Calu3 (cell line): ENCODE measurements around the gene GPR39. TPM values are rescaled to one million over a fixed set of nuclear protein-coding genes. Genes with fewer than 3 reads are reported as not detected.

Experiments used
- BruUV-seq: library from RNA; stranded (reverse); fragments of 400-500 nt; replicated peaks from 2 replicates; lab custom pipeline; 2021; lab: Mats Ljungman, UMichigan
- CTCF ChIA-PET: fragments of 300-600 bp; sonication (Branson Sonifier 250); formaldehyde crosslinking; loops from one replicate; lab custom pipeline; 2022; ENCODE audit warnings: antibody characterized with exemption; lab: Charles Lee
- DNase-seq: peaks from one replicate; pipeline ENCODE4 v3.0.0; 2022
- H3K27ac Mint-ChIP-seq: one replicate; pipeline ENCODE4 v1.8.0; 2022; ENCODE audit warnings: mixed read lengths; ENCODE audit not compliant: unreplicated experiment
- H3K27me3 Mint-ChIP-seq: one replicate; pipeline ENCODE4 v1.8.0; 2022; ENCODE audit warnings: mixed read lengths; ENCODE audit not compliant: unreplicated experiment
- H3K36me3 Mint-ChIP-seq: one replicate; pipeline ENCODE4 v1.8.0; 2022; ENCODE audit warnings: mild to moderate bottlenecking, moderate library complexity, mixed read lengths; ENCODE audit not compliant: insufficient read depth, unreplicated experiment
- H3K4me1 Mint-ChIP-seq: one replicate; pipeline ENCODE4 v1.8.0; 2022; ENCODE audit warnings: mild to moderate bottlenecking, low read depth, mixed read lengths; ENCODE audit not compliant: unreplicated experiment
- H3K4me3 Mint-ChIP-seq: one replicate; pipeline ENCODE4 v1.8.0; 2022; ENCODE audit warnings: mild to moderate bottlenecking, low read depth, moderate library complexity, mixed read lengths; ENCODE audit not compliant: unreplicated experiment
- H3K9me3 Mint-ChIP-seq: one replicate; pipeline ENCODE4 v1.8.0; 2022; ENCODE audit warnings: low read depth, mixed read lengths; ENCODE audit not compliant: unreplicated experiment
- intact Hi-C: fragments of 100-400 bp; cut with micrococcal nuclease; formaldehyde crosslinking; loops from one replicate; pipeline ENCODE4 v1.10.0; 2022; ENCODE audit not compliant: unreplicated experiment
- total RNA-seq: library from RNA; stranded (reverse); gene quantifications from 2 replicates; pipeline ENCODE4 v1.2.3, GENCODE V29; 2022
- TF ChIP-seq, protein P1 (sequence below): fragments of 200-600 bp; IDR thresholded peaks from one replicate; pipeline ENCODE4 v1.8.0; 2022; ENCODE audit warnings: antibody characterized with exemption; ENCODE audit not compliant: unreplicated experiment

The GPR39 gene
- total RNA-seq, 1 experiment from 2014 or later = 24.9 TPM

DNA sequence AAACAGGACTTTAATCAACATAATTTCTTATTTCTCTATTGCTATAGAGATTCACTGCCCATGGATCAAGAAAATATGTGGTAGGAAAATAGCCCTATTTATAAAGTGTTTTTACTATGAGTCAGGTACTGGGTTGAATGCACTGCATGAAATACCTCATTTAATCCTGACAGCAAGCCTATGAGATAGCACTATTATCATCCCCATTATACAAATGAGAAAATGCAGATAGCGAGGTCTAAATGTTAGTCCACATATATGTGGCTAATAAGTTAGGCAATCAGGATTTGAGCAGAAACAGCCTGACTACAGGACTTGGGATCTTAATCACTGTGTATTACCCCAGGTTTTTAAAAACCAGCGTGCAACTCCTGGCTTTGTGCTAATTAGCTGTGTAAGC lies 261.9 kb downstream of the GPR39 start:
- Mint-ChIP-seq H3K27ac (no peak overlapping the region), H3K4me1 (no peaks in the 10 kb centered on the region), H3K4me3 (no peak overlapping the region), H3K36me3 (no peaks in the 10 kb centered on the region), H3K27me3 (peaks cover 15% of the 10 kb centered on the region), H3K9me3 (no peaks in the 10 kb centered on the region)
- intact Hi-C loops = loop anchor here (10.0 kb wide), 6 partner anchors 146 to 1166 kb away; partner anchors contain the start of gene NCKAP5
- BruUV-seq = no TSS peak
- TF ChIP-seq, protein P1, sequence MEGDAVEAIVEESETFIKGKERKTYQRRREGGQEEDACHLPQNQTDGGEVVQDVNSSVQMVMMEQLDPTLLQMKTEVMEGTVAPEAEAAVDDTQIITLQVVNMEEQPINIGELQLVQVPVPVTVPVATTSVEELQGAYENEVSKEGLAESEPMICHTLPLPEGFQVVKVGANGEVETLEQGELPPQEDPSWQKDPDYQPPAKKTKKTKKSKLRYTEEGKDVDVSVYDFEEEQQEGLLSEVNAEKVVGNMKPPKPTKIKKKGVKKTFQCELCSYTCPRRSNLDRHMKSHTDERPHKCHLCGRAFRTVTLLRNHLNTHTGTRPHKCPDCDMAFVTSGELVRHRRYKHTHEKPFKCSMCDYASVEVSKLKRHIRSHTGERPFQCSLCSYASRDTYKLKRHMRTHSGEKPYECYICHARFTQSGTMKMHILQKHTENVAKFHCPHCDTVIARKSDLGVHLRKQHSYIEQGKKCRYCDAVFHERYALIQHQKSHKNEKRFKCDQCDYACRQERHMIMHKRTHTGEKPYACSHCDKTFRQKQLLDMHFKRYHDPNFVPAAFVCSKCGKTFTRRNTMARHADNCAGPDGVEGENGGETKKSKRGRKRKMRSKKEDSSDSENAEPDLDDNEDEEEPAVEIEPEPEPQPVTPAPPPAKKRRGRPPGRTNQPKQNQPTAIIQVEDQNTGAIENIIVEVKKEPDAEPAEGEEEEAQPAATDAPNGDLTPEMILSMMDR = no peak
- DNase-seq = no peak
- CTCF ChIA-PET = no interaction called here

- Mint-ChIP-seq H3K36me3 (no peaks in the 10 kb centered on the region), H3K27ac (no peak overlapping the region), H3K9me3 (no peaks in the 10 kb centered on the region), H3K4me1 (no peaks in the 10 kb centered on the region), H3K4me3 (no peak overlapping the region), H3K27me3 (peaks cover 15% of the 10 kb centered on the region)
- CTCF ChIA-PET = no interaction called here
- intact Hi-C loops = no loop called here
- no TSS peak for BruUV-seq
- TF ChIP-seq, protein P1 = no peak
- DNase-seq = no peak
Observed at GRCh38 chr2:132680544-132680943, 263.9 kb downstream of the GPR39 start.

DNA sequence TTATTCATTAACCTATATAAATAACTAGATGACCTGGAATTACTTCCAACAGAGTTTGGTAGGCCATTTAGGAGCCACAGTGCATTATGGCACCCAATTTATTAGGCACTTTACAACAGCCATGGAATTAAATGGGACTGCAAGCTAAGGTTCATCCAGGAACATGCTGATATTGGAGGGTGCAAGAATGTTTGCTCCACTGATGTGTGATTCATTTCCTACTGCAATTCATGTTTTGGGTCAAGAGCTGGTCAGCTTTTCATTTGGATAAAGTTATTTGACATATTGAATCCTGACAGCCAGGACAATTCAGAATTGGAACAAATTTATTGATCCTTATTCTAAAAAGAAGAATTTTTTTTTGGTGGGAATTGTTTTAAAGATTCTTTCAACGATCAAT lies 265.2 kb downstream of the GPR39 start:
- intact Hi-C loops = no loop called here
- H3K4me3 Mint-ChIP-seq = no peak overlapping the region
- no peaks in the 10 kb centered on the region for H3K4me1 Mint-ChIP-seq
- CTCF ChIA-PET = no interaction called here
- no peak for DNase-seq
- TF ChIP-seq, protein P1 = no peak
- no peaks in the 10 kb centered on the region for H3K36me3 Mint-ChIP-seq
- no TSS peak for BruUV-seq
- no peak overlapping the region for H3K27ac Mint-ChIP-seq
- H3K9me3 Mint-ChIP-seq = no peaks in the 10 kb centered on the region
- H3K27me3 Mint-ChIP-seq = peaks cover 15% of the 10 kb centered on the region

- Mint-ChIP-seq H3K27me3 (no peaks in the 10 kb centered on the region), H3K9me3 (no peaks in the 10 kb centered on the region), H3K4me1 (no peaks in the 10 kb centered on the region), H3K27ac (no peak overlapping the region), H3K4me3 (no peak overlapping the region), H3K36me3 (no peaks in the 10 kb centered on the region)
- intact Hi-C loops = no loop called here
- CTCF ChIA-PET = no interaction called here
- TF ChIP-seq, protein P1 = no peak
- no TSS peak for BruUV-seq
- no peak for DNase-seq
Observed at GRCh38 chr2:132690664-132691303, 274.2 kb downstream of the GPR39 start.
